GM21390 (cell line): ENCODE measurements around the gene P2RX4.
A peak's percentile ranks its signal among the peaks of the same experiment; 100 is the strongest.
"Not testable (repeated sequence)": the region's sequence is repeated elsewhere in the genome, so short reads cannot be mapped to it uniquely, and the experiment has no call there.

Experiments used
- ATAC-seq: cut with Tn5 transposase; IDR thresholded peaks from one replicate; pipeline ENCODE4 v1.9.1; 2021; ENCODE audit not compliant: unreplicated experiment

The P2RX4 gene, protein sequence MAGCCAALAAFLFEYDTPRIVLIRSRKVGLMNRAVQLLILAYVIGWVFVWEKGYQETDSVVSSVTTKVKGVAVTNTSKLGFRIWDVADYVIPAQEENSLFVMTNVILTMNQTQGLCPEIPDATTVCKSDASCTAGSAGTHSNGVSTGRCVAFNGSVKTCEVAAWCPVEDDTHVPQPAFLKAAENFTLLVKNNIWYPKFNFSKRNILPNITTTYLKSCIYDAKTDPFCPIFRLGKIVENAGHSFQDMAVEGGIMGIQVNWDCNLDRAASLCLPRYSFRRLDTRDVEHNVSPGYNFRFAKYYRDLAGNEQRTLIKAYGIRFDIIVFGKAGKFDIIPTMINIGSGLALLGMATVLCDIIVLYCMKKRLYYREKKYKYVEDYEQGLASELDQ

DNA sequence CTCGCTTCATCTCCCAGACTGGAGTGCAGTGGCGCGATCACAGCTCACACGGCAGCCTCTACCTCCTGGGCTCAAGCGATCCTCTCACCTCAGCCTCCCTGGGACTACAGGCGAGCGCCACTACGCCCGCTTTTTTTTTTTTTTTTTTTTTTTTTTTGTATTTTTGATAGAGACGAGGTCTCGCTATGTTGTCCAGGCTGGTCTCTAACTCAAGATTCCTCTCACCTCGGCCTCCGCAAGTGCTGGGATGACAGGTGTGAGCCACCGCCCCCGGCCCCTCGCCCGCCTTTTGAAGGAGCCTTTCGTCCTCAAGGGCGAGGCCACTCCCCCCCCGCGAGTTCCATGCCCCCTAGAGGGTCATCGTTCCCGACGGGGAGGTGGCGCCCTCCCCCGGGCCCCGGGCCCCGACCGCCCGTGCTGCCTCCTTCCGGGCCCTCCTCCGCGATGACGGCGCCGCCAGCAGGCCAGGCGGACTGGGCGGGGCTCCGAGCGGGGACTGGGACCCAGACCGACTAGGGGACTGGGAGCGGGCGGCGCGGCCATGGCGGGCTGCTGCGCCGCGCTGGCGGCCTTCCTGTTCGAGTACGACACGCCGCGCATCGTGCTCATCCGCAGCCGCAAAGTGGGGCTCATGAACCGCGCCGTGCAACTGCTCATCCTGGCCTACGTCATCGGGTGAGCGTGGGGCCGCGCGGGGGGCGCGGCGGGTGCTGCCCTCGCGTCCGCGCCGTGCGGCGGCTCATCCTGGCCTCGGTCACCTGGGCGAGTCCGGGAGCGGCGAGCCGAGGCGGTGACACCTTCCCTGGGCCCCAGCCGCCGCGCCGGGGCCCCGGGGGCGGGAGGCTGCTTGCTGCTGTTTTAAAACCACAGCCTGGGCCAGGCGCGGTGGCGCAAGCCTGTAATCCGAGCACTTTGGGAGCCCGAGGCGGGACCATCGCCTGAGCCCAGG lies at the start of gene P2RX4:
Gene P2RX4, plus strand, starts transcription at position 506 of the 949 bp plus-strand sequence. Its CDS starts 36 bp downstream, at position 542.
- ATAC-seq = peak; percentile 85

DNA sequence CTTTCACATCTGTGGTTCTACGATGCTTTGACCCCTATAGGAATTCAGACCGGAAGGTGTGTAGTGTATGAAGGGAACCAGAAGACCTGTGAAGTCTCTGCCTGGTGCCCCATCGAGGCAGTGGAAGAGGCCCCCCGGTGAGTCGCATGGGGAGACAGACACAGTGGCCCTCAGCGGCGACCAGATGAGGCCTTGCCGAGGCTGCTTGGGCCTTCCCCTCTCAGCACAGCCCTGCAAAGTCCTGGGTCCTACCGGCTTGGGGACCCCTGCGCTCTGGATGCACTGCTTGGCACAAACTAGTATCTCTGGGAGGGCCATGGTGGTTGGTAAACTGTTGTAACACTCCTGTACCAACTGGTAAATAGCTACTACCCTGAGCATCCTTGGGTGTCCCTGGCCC lies 47.5 kb upstream of the P2RX4 start:
- ATAC-seq = no peak

DNA sequence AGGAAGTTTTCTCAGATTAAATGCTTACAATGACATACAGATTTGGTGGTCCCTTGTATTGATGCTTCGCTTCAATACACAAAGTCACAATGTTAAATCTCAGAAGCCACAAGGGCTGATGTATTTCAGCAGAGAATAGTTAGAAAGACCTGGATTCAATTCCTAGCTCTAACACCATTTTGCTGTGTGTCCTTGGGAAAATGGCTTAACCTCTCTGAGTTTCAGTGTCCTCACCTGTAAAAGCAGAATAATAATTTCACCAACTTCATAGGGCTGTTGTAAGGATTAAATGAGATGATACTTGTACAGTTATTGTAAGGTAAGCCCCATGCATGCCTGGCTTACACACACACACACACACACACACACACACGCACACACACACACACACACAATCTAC lies 46.9 kb upstream of the P2RX4 start:
- no peak for ATAC-seq

DNA sequence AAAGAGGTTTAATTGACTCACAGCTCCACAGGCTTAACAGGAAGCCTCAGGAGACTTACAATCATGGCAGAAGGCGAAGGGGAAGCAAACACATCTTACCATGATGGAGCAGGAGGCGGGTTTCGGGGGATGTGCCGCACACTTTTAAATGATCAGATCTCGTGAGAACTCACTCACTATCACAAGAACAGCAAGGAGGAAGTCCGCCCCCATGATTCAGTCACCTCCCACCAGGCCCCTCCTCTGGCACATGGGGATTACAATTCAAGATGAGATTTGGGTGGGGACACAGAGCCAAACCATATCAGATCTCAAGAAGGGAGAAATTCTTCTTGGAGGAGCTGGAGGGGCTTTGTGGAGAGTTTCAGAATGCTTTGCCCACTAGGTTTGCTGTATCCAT lies 45.1 kb upstream of the P2RX4 start:
- not testable (repeated sequence) for ATAC-seq

DNA sequence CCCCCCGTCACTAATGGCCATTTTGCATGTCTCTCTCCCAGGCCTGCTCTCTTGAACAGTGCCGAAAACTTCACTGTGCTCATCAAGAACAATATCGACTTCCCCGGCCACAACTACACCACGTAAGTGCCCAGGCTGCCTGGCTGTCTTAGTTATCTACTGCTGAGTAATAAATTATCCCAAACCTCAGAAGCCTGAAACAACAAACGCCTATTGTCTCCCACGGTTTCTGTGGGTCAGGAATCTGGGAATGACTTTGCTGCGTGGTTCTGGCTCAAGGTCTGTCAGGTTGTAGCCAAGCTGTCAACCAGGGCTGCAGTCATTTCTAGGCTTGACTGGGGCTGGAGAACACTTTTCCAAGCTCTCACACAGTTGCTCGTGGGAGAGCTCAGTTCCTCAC lies 44.6 kb upstream of the P2RX4 start:
- ATAC-seq = no peak

DNA sequence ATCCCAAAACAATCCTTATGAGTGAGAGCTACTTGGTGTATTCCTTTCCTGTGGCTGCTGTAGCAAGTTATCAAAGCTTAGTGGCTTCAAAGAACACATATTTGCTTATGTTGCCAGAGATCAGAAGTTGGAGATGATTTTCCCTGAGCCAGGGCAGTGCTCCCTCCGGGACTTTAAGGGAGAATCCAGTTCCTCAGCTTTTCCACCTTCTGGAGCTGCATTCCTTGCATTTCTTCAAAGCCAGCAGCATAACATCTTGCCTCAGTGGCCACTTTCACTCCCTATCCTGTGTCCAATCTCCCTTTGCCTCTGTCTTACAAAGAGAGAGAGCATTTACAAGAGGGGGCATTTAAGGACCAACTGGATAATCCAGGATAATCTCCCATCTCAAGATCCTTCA lies 43.6 kb upstream of the P2RX4 start:
- ATAC-seq = no peak

DNA sequence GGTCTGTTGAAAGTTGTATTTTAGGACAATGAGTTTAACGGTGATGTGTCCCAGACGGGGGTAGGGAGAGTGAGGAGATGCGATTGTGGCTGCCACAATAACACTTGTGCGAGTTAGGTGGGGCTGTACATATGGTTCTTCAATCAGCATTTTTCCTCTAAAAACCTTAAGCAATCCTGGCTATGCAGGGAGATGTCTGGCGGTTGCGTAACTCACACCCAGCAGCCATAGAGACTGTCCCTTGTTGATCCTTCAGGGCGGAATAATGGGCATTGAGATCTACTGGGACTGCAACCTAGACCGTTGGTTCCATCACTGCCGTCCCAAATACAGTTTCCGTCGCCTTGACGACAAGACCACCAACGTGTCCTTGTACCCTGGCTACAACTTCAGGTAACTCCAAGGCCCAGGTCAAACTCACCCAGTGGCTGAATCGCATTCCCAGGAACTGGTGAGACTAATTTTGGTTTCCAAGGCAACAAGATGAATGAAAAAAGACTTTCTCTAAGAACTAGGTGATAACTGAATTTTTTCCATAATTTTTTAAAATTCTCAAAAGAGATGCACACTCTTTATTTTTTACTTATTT lies 42.6 kb upstream of the P2RX4 start:
- ATAC-seq = no peak

DNA sequence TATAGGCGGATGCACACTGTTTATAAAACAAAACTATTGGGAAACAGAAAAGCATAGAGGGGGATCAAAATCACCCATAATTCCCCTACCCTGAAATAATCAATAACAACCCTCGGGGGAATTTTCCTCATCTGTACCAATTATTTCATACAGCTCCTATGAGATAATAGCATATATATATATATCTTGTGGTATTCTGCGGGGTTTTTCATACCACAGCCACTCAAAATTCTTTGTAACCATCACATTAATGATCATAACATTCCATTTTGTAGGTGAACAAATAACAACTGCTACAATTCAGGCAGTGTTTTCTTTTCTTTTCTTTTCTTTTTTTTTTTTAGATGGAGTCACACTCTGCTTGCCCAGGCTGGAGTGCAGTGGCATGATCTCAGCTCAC lies 42.0 kb upstream of the P2RX4 start:
- no peak for ATAC-seq

DNA sequence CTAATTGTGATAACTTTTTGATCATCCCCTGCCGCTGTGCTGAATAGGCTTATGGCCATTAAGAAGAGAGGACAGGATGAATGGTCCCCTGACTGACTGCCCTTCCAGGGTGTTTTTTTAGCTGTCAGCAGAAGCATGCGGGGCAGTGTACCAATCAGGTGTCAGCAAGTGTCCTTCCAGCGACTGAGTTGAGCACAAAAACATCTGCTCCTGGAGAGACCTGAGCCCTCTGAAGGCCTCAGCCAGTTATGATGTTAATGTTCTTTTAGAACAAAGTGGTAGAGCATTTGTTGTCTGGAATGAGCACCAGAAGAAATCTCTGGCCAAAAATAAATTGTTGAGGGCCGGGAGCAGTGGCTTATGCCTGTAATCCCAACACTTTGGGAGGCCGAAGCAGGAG lies 39.8 kb upstream of the P2RX4 start:
- ATAC-seq = no peak

DNA sequence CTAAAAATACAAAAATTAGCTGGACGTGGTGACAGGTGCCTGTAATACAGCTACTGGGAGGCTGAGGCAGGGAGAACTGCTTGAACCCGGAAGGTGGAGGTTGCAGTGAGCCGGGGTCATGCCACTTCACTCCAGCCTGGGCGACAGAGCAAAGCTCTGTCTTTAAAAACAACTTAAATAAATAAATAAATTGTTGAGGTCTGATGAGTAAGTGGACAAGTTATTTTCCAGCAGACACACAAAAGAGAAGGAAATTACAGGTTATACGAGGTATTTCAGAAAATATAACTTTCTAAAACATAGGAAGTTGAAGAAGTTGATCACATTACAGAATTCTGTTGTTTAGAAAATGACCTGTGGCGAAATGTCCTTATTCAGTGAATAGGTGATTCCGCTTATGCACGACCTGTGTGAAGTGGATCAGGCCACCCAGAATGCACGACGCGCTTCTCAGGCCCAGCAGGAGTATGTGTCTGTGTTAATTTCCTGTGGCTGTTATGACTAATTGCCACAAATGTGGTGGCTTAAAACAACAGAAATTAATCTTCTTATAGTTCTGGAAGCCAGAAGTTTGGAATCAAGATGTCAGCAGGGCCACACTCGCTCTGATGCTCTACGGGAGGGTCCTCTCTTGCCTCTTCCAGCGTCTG lies 39.2 kb upstream of the P2RX4 start:
- no peak for ATAC-seq

DNA sequence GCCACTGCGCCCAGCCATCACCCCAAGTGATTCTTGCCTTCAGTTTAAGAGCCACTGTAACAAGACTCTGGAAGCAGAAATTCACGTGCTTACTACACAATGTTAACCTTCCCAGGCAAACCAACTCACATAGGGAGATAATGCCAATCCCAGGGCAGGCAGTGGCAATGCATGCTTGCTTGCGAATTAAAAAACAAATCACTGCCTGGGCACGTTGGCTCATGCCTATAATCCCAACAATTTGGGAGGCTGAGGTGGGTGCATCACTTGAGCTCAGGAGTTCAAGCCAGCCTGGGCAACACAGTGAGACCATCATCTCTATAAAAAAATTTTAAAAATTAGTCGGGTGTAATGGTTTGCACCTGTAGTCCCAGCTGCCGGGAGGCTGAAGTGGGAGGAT lies 37.8 kb upstream of the P2RX4 start:
- no peak for ATAC-seq

DNA sequence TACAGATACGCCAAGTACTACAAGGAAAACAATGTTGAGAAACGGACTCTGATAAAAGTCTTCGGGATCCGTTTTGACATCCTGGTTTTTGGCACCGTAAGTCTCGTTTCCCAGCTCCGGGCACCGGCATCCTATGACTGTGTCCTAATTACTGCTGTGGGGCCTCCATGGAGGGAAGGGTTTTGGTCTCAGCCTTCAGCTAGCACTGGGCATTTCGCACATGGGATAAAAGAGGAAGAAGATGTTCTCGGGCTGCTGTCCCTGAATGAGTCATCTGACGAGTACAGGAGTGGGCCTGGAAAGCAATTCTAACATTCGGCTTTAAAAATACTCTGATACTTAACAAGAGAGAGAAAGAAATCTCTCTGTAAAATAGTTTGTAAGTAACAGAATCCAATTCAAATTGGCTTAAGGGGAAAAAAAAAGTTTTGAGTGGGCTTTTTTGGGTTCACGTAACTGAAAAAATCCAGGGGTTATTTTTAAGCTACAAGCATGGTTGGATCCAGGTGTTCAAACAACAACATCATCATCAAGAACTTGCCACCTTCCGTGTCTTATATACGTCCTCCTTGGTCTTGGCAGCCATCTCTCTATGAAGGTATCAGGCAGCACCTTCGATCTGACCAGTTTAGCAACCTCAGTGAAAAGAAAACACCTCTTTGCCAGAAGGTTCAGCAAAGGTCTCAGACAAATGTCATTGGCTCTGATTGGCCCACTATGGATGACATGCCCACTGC lies 34.4 kb upstream of the P2RX4 start:
- ATAC-seq = no peak

DNA sequence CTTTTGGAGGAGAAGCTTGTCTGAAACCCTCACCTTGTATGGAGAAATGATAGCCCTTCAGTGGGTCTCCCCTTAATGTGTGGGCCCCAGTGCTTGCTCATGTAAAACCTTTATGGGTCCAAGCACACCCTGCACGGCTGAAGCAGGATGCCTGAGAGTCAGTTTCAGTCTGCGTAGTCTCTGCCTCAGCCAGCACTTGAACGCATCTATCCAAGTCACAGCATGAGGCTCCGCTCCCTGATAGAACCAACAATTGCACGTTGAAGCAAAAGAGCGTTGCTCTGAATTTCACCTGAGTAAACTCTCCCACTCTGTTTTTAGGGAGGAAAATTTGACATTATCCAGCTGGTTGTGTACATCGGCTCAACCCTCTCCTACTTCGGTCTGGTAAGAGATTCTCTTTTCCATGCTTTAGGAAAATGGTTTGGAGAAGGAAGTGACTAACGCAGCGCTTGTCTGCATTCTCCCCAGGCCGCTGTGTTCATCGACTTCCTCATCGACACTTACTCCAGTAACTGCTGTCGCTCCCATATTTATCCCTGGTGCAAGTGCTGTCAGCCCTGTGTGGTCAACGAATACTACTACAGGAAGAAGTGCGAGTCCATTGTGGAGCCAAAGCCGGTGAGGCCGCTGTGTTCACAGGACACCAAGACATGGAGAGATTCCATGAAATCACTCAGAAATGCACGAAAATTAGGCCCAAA lies 33.0 kb upstream of the P2RX4 start:
- ATAC-seq = no peak

DNA sequence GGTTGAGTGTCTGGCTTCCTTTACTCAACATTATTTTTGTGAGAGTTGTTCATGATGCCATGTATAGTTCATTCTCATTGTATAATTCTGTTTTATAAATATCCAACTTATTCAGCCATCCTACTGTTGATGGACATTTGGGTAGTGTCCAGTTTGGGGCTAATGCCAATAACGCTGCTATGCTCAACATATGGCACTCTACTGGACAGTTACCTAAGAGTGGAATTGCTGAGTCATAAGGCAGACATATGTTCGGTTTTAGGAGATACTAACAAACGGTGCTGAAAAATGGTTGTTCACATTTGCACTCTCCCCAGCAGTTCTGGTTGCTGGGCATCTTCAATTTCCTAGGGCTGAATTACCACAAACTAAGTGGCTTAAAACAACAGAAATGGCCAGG lies 28.7 kb upstream of the P2RX4 start:
- no peak for ATAC-seq

DNA sequence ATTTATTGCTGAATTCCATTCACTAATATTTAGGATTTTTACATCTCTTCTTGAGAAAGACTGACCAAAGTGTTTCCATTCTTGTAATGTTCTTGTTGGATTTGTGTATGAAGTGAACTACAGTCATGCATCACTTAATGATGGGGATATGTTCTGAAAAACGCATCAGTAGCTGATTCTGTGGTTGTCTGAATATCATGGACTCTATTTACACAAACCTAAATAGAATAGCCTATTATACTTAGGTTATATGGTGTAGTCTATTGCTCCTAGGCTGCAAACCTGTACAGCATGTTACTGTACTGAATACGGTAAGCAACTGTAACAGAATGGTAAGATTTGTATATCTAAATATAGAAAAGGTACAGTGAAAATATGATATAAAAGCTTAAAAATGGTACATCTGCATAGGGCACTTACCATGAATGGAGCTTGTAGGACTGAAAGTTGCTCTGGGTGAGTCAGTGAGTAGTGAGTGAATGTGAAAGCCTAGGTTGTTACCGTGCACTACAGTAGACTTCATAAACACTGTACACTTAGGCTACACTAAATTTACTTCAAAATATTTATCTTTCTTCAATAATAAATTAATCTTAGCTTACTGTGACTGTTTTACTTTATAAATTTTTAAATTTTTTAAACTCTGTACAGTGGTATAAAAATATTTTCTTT lies 27.6 kb upstream of the P2RX4 start:
- no peak for ATAC-seq

DNA sequence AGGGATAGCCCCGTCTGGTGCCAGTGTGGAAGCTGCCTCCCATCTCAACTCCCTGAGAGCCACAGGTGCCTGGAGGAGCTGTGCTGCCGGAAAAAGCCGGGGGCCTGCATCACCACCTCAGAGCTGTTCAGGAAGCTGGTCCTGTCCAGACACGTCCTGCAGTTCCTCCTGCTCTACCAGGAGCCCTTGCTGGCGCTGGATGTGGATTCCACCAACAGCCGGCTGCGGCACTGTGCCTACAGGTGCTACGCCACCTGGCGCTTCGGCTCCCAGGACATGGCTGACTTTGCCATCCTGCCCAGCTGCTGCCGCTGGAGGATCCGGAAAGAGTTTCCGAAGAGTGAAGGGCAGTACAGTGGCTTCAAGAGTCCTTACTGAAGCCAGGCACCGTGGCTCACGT lies 25.5 kb upstream of the P2RX4 start:
- no peak for ATAC-seq

DNA sequence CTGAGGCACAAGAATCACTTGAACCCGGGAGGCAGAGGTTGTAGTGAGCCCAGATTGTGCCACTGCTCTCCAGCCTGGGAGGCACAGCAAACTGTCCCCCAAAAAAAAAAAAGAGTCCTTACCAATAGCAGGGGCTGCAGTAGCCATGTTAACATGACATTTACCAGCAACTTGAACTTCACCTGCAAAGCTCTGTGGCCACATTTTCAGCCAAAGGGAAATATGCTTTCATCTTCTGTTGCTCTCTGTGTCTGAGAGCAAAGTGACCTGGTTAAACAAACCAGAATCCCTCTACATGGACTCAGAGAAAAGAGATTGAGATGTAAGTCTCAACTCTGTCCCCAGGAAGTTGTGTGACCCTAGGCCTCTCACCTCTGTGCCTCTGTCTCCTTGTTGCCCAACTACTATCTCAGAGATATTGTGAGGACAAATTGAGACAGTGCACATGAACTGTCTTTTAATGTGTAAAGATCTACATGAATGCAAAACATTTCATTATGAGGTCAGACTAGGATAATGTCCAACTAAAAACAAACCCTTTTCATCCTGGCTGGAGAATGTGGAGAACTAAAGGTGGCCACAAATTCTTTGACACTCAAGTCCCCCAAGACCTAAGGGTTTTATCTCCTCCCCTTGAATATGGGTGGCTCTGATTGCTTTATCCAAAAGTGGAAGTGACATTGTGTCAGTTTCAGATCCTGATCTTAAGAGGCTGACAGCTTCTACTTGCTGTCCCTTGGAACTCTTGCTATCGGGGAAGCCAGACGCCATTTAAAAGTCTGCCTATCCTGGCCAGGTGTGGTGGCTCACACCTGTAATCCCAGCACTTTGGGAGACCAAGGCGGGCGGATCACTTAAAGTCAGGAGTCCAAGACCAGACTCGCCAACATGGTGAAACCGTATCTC lies 24.7 kb upstream of the P2RX4 start:
- ATAC-seq = no peak

DNA sequence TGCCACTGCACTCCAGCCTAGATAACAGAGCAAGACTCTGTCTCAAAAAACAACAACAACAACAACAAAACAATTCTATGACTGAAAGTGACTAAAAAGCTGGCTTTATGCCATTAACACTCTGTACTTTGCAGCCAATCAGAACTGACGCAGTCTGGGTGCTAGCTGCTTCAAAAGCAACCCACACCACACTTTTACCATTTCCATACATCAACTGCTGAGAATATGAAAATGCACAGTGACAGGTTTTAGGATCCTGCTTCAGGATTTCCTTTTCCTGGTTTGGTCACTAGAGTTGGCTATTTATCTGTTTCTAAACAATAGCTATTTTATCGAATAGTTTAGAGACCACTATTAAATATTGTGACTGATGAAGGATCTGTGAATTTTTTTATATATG lies 23.1 kb upstream of the P2RX4 start:
- no peak for ATAC-seq
